ENCODE results near the gene SLC22A13.
"Not testable (repeated sequence)": the region's sequence is repeated elsewhere in the genome, so short reads cannot be mapped to it uniquely, and the experiment has no call there.

SLC22A13 gene

GRCh38 chr3:38318766-38319671 lies 53.4 kb downstream of the SLC22A13 start:
- Histone ChIP-seq H3K27ac (ENCODE audit: low read length) (no peak overlapping the region), H3K36me3 (ENCODE audit: control insufficient read depth, low read depth, low read length) (no peaks in the 10 kb centered on the region), H3K4me1 (ENCODE audit: control insufficient read depth, low read depth, low read length) (peaks cover 7% of the 10 kb centered on the region), H3K9ac (ENCODE audit: low read length) (no peak overlapping the region), H3K9me3 (ENCODE audit: control insufficient read depth, low read depth, low read length) (no peaks in the 10 kb centered on the region), H3K4me3 (ENCODE audit: low read length) (no peak overlapping the region), H3K27me3 (ENCODE audit: control insufficient read depth, insufficient read depth, low read length) (no peaks in the 10 kb centered on the region)

GRCh38 chr3:38320638-38321037 lies 55.0 kb downstream of the SLC22A13 start:
- H3K4me3 ChIP-seq (ENCODE audit: low read length); H3K27ac ChIP-seq (ENCODE audit: low read length); H3K9me3 ChIP-seq (ENCODE audit: control insufficient read depth, low read depth, low read length); H3K4me1 ChIP-seq (ENCODE audit: control insufficient read depth, low read depth, low read length); H3K27me3 ChIP-seq (ENCODE audit: control insufficient read depth, insufficient read depth, low read length); H3K36me3 ChIP-seq (ENCODE audit: control insufficient read depth, low read depth, low read length); H3K9ac ChIP-seq (ENCODE audit: low read length): not testable (repeated sequence)

GRCh38 chr3:38323060-38323459 lies 57.4 kb downstream of the SLC22A13 start:
- Histone ChIP-seq H3K9ac (ENCODE audit: low read length) (no peak overlapping the region), H3K9me3 (ENCODE audit: control insufficient read depth, low read depth, low read length) (no peaks in the 10 kb centered on the region), H3K27me3 (ENCODE audit: control insufficient read depth, insufficient read depth, low read length) (no peaks in the 10 kb centered on the region), H3K27ac (ENCODE audit: low read length) (no peak overlapping the region), H3K4me1 (ENCODE audit: control insufficient read depth, low read depth, low read length) (no peaks in the 10 kb centered on the region), H3K36me3 (ENCODE audit: control insufficient read depth, low read depth, low read length) (no peaks in the 10 kb centered on the region), H3K4me3 (ENCODE audit: low read length) (no peak overlapping the region)

- no peaks in the 10 kb centered on the region for H3K9me3 ChIP-seq (ENCODE audit: control insufficient read depth, low read depth, low read length)
- no peaks in the 10 kb centered on the region for H3K36me3 ChIP-seq (ENCODE audit: control insufficient read depth, low read depth, low read length)
- H3K4me3 ChIP-seq (ENCODE audit: low read length) = no peak overlapping the region
- H3K9ac ChIP-seq (ENCODE audit: low read length) = no peak overlapping the region
- no peaks in the 10 kb centered on the region for H3K27me3 ChIP-seq (ENCODE audit: control insufficient read depth, insufficient read depth, low read length)
- no peaks in the 10 kb centered on the region for H3K4me1 ChIP-seq (ENCODE audit: control insufficient read depth, low read depth, low read length)
- no peak overlapping the region for H3K27ac ChIP-seq (ENCODE audit: low read length)
Measured at GRCh38 chr3:38325256-38325655, 59.6 kb downstream of the SLC22A13 start.

- no peaks in the 10 kb centered on the region for H3K36me3 ChIP-seq (ENCODE audit: control insufficient read depth, low read depth, low read length)
- no peak overlapping the region for H3K9ac ChIP-seq (ENCODE audit: low read length)
- H3K4me1 ChIP-seq (ENCODE audit: control insufficient read depth, low read depth, low read length) = no peaks in the 10 kb centered on the region
- no peak overlapping the region for H3K27ac ChIP-seq (ENCODE audit: low read length)
- no peaks in the 10 kb centered on the region for H3K9me3 ChIP-seq (ENCODE audit: control insufficient read depth, low read depth, low read length)
- H3K4me3 ChIP-seq (ENCODE audit: low read length) = no peak overlapping the region
- H3K27me3 ChIP-seq (ENCODE audit: control insufficient read depth, insufficient read depth, low read length) = no peaks in the 10 kb centered on the region
Measured at GRCh38 chr3:38327335-38328009, 61.9 kb downstream of the SLC22A13 start.

Data from iPS-18a (cell line).